ENCODE data around the gene GRIN2A. TPM values are rescaled to one million over a fixed set of nuclear protein-coding genes. Genes with fewer than 3 reads are reported as not detected.

GRIN2A gene
- polyA plus RNA-seq, 1 donor (not counting 4 experiments of a cell fraction or from before 2014, with no cell fraction given): 0.01 TPM

- no peak for FAIRE-seq
- no peak overlapping the region for H3K27ac ChIP-seq (ENCODE audit: control insufficient read depth, insufficient read depth, low read length)
- H3K4me1 ChIP-seq (ENCODE audit: control insufficient read depth, extremely low read depth, insufficient read depth, low read length): no peaks in the 10 kb centered on the region
- H3K9me1 ChIP-seq (ENCODE audit: control insufficient read depth, extremely low read depth, insufficient read depth, low read length): no peaks in the 10 kb centered on the region
- H3K79me2 ChIP-seq (ENCODE audit: control insufficient read depth, insufficient read depth, low read length): no peaks in the 10 kb centered on the region
- no peak overlapping the region for H3K4me3 ChIP-seq (ENCODE audit: control insufficient read depth in 2 of 3, extremely low read depth in 1 of 3, insufficient read depth in 2 of 3, low read depth in 1 of 3, low read length in 3 of 3)
- no peak for DNase-seq (ENCODE audit: low read depth, low spot score)
- no peak overlapping the region for H3K9ac ChIP-seq (ENCODE audit: control insufficient read depth, extremely low read depth, insufficient read depth, low read length)
- no peaks in the 10 kb centered on the region for H3K36me3 ChIP-seq (ENCODE audit: control insufficient read depth in 2 of 2, extremely low read depth in 1 of 2, insufficient read depth in 2 of 2, low read length in 2 of 2)
- dilution Hi-C loops (cut with MboI; ENCODE audit: extremely low pct_ligation_motif_present, low sequenced_read_pairs): no loop called here
- H4K20me1 ChIP-seq (ENCODE audit: control insufficient read depth, extremely low read depth, insufficient read depth, low read length): no peaks in the 10 kb centered on the region
- H3K9me3 ChIP-seq (ENCODE audit: control insufficient read depth, low read depth, low read length): no peaks in the 10 kb centered on the region
- TF ChIP-seq EZH2 (IDR thresholded peaks at IDR 0.05; ENCODE audit: low read length): no peak
- TF ChIP-seq, protein P1, sequence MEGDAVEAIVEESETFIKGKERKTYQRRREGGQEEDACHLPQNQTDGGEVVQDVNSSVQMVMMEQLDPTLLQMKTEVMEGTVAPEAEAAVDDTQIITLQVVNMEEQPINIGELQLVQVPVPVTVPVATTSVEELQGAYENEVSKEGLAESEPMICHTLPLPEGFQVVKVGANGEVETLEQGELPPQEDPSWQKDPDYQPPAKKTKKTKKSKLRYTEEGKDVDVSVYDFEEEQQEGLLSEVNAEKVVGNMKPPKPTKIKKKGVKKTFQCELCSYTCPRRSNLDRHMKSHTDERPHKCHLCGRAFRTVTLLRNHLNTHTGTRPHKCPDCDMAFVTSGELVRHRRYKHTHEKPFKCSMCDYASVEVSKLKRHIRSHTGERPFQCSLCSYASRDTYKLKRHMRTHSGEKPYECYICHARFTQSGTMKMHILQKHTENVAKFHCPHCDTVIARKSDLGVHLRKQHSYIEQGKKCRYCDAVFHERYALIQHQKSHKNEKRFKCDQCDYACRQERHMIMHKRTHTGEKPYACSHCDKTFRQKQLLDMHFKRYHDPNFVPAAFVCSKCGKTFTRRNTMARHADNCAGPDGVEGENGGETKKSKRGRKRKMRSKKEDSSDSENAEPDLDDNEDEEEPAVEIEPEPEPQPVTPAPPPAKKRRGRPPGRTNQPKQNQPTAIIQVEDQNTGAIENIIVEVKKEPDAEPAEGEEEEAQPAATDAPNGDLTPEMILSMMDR (optimal IDR thresholded peaks at IDR 0.05 in 1 of 3, IDR thresholded peaks at IDR 0.05 in 1 of 3, conservative IDR thresholded peaks at IDR 0.05 in 1 of 3; ENCODE audit: extremely low read depth in 1 of 3, insufficient read depth in 2 of 3, low read length in 3 of 3): no peak
- no peak overlapping the region for H3K4me2 ChIP-seq (ENCODE audit: control insufficient read depth, extremely low read depth, insufficient read depth, low read depth, low read length)
- no peaks in the 10 kb centered on the region for H3K27me3 ChIP-seq (ENCODE audit: control insufficient read depth, extremely low read depth, insufficient read depth, low read length)
- no peak overlapping the region for H2AFZ ChIP-seq (ENCODE audit: control insufficient read depth, low read length)
These were observed 383.2 kb downstream of the GRIN2A start for GRCh38 chr16:9798952-9799580.

GRCh38 chr16:9798474-9798873, 383.8 kb downstream of the GRIN2A start:
- no peak overlapping the region for H3K27ac ChIP-seq (ENCODE audit: control insufficient read depth, insufficient read depth, low read length)
- no peaks in the 10 kb centered on the region for H3K79me2 ChIP-seq (ENCODE audit: control insufficient read depth, insufficient read depth, low read length)
- no peak for TF ChIP-seq EZH2 (IDR thresholded peaks at IDR 0.05; ENCODE audit: low read length)
- TF ChIP-seq, protein P1 (optimal IDR thresholded peaks at IDR 0.05 in 1 of 3, IDR thresholded peaks at IDR 0.05 in 1 of 3, conservative IDR thresholded peaks at IDR 0.05 in 1 of 3; ENCODE audit: extremely low read depth in 1 of 3, insufficient read depth in 2 of 3, low read length in 3 of 3): no peak
- H3K36me3 ChIP-seq (ENCODE audit: control insufficient read depth in 2 of 2, extremely low read depth in 1 of 2, insufficient read depth in 2 of 2, low read length in 2 of 2): no peaks in the 10 kb centered on the region
- DNase-seq (ENCODE audit: low read depth, low spot score) (no peak), FAIRE-seq (no peak)
- H3K4me3 ChIP-seq (ENCODE audit: control insufficient read depth in 2 of 3, extremely low read depth in 1 of 3, insufficient read depth in 2 of 3, low read depth in 1 of 3, low read length in 3 of 3): no peak overlapping the region
- H3K27me3 ChIP-seq (ENCODE audit: control insufficient read depth, extremely low read depth, insufficient read depth, low read length): no peaks in the 10 kb centered on the region
- no peak overlapping the region for H3K9ac ChIP-seq (ENCODE audit: control insufficient read depth, extremely low read depth, insufficient read depth, low read length)
- H3K9me3 ChIP-seq (ENCODE audit: control insufficient read depth, low read depth, low read length): no peaks in the 10 kb centered on the region
- H3K9me1 ChIP-seq (ENCODE audit: control insufficient read depth, extremely low read depth, insufficient read depth, low read length): no peaks in the 10 kb centered on the region
- no peaks in the 10 kb centered on the region for H4K20me1 ChIP-seq (ENCODE audit: control insufficient read depth, extremely low read depth, insufficient read depth, low read length)
- no peak overlapping the region for H3K4me2 ChIP-seq (ENCODE audit: control insufficient read depth, extremely low read depth, insufficient read depth, low read depth, low read length)
- dilution Hi-C loops (cut with MboI; ENCODE audit: extremely low pct_ligation_motif_present, low sequenced_read_pairs): no loop called here
- H3K4me1 ChIP-seq (ENCODE audit: control insufficient read depth, extremely low read depth, insufficient read depth, low read length): no peaks in the 10 kb centered on the region
- H2AFZ ChIP-seq (ENCODE audit: control insufficient read depth, low read length): no peak overlapping the region

Data from keratinocyte (primary cell).